NCI-H774 (cell line): ENCODE results near the gene NOMO2.
"Not testable (repeated sequence)": the region's sequence is repeated elsewhere in the genome, so short reads cannot be mapped to it uniquely, and the experiment has no call there.

ENCODE experiments used
- DNase-seq: peaks from one replicate; lab custom pipeline; 2025; lab: John Stamatoyannopoulos, UW

Gene NOMO2

GRCh38 chr16:18575298-18575917, 13.5 kb upstream of the NOMO2 start:
- DNase-seq, result not testable (repeated sequence)

- not testable (repeated sequence) for DNase-seq
Observed at GRCh38 chr16:18573887-18574286, 12.0 kb upstream of the NOMO2 start.

- not testable (repeated sequence) for DNase-seq
Observed at GRCh38 chr16:18572973-18573372, 11.1 kb upstream of the NOMO2 start.

GRCh38 chr16:18571307-18571850, 9.5 kb upstream of the NOMO2 start:
- not testable (repeated sequence) for DNase-seq

GRCh38 chr16:18570529-18571306, 8.8 kb upstream of the NOMO2 start:
- not testable (repeated sequence) for DNase-seq

GRCh38 chr16:18560416-18561220, 1.3 kb downstream of the NOMO2 start:
- DNase-seq, result not testable (repeated sequence)

GRCh38 chr16:18553671-18554070, 8.2 kb downstream of the NOMO2 start:
- not testable (repeated sequence) for DNase-seq

- DNase-seq, result not testable (repeated sequence)
Observed at GRCh38 chr16:18547382-18547781, 14.5 kb downstream of the NOMO2 start.

GRCh38 chr16:18546853-18547252, 15.0 kb downstream of the NOMO2 start:
- DNase-seq, result not testable (repeated sequence)

GRCh38 chr16:18544232-18545081, 17.4 kb downstream of the NOMO2 start:
- DNase-seq, result not testable (repeated sequence)

- DNase-seq, result not testable (repeated sequence)
Observed at GRCh38 chr16:18541912-18542311, 20.0 kb downstream of the NOMO2 start.

GRCh38 chr16:18537004-18537403, 24.9 kb downstream of the NOMO2 start:
- not testable (repeated sequence) for DNase-seq

- DNase-seq, result not testable (repeated sequence)
Observed at GRCh38 chr16:18535519-18536168, 26.3 kb downstream of the NOMO2 start.

GRCh38 chr16:18534308-18534707, 27.6 kb downstream of the NOMO2 start:
- DNase-seq, result not testable (repeated sequence)

GRCh38 chr16:18531323-18531722, 30.6 kb downstream of the NOMO2 start:
- not testable (repeated sequence) for DNase-seq

- DNase-seq, result not testable (repeated sequence)
Observed at GRCh38 chr16:18530329-18530728, 31.6 kb downstream of the NOMO2 start.

- DNase-seq, result not testable (repeated sequence)
Observed at GRCh38 chr16:18526547-18526946, 35.4 kb downstream of the NOMO2 start.

GRCh38 chr16:18525882-18526482, 35.9 kb downstream of the NOMO2 start:
- not testable (repeated sequence) for DNase-seq

- DNase-seq, result not testable (repeated sequence)
Observed at GRCh38 chr16:18522637-18523036, 39.3 kb downstream of the NOMO2 start.
